HepG2 (cell line): ENCODE measurements around the gene PDK2. TPM values are rescaled to one million over a fixed set of nuclear protein-coding genes. Genes with fewer than 3 reads are reported as not detected.
A peak's percentile ranks its signal among the peaks of the same experiment; 100 is the strongest.

Experiments used
- ARID2 ChIP-seq: sonication (generic); formaldehyde crosslinking; IDR thresholded peaks from 2 replicates; pipeline ENCODE4 v1.8.1; 2022; ENCODE audit warnings: mild to moderate bottlenecking, missing genetic modification reagents, borderline replicate concordance
- GABPB1 ChIP-seq: IDR thresholded peaks from 2 replicates; pipeline ENCODE4 v1.6.1; 2016; ENCODE audit warnings: mild to moderate bottlenecking, missing genetic modification reagents, moderate library complexity, missing compliant biosample characterization
- KLF16 ChIP-seq, 2 experiments: sonication (generic) in 1 of 2; formaldehyde crosslinking in 1 of 2; IDR thresholded peaks; 2 replicates each; pipeline versions ENCODE4 v1.6.1 to v1.8.0; 2016 to 2023; ENCODE audit warnings: missing genetic modification reagents in 2 of 2, missing compliant biosample characterization in 1 of 2
- RORA ChIP-seq: sonication (generic); formaldehyde crosslinking; IDR thresholded peaks from 2 replicates; pipeline ENCODE4 v1.5.0; 2020; ENCODE audit warnings: mild to moderate bottlenecking, missing genetic modification reagents, moderate library complexity
- SIN3B ChIP-seq: fragments of 150-350 bp; IDR thresholded peaks from 2 replicates; pipeline ENCODE4 v1.6.1; 2014; ENCODE audit warnings: low read length
- ZNF383 ChIP-seq: sonication (generic); formaldehyde crosslinking; IDR thresholded peaks from 2 replicates; pipeline ENCODE4 v1.4.0; 2020; ENCODE audit warnings: missing genetic modification reagents, mild to moderate bottlenecking, borderline replicate concordance
- ZSCAN31 ChIP-seq: sonication (generic); formaldehyde crosslinking; IDR thresholded peaks from 2 replicates; pipeline ENCODE4 v1.5.0; 2020; ENCODE audit warnings: low read depth, mild to moderate bottlenecking, missing genetic modification reagents
- polyA plus RNA-seq, 8 experiments: library from polyadenylated mRNA; depleted of rRNA in 3 of 8; stranded (reverse) in 7 of 8; unstranded in 1 of 8; fragments of >200 nt; fragmentation: Illumina TruSeq in 4 of 8; extraction: Trizol in 4 of 8; gene quantifications; 2 replicates each; pipeline versions ENCODE4 v1.2.1 to v1.2.3, GENCODE V29; 2011 to 2016; ENCODE audit warnings: low read depth in 4 of 8, missing spikeins in 1 of 8, mixed read lengths in 1 of 8; ENCODE audit not compliant: insufficient read depth in 1 of 8
- total RNA-seq, 5 experiments: library from RNA; depleted of rRNA; stranded (reverse); fragments of >200 nt; fragmentation: Illumina TruSeq; extraction: Trizol; gene quantifications; 2 replicates each; pipeline ENCODE4 v1.2.3, GENCODE V29; 2016; ENCODE audit warnings: low read depth in 1 of 5
- TF ChIP-seq, protein P1 (sequence below): sonication (generic); formaldehyde crosslinking; IDR thresholded peaks from 2 replicates; pipeline ENCODE4 v1.9.0; 2022; ENCODE audit warnings: missing genetic modification reagents, mild to moderate bottlenecking, borderline replicate concordance
- TF ChIP-seq, protein P2 (sequence below): sonication (generic); formaldehyde crosslinking; IDR thresholded peaks from 2 replicates; pipeline ENCODE4 v1.8.1; 2023; ENCODE audit warnings: missing genetic modification reagents, inconsistent platforms, borderline replicate concordance

The PDK2 gene
- total and polyA plus RNA-seq, 2 of the 13 experiments (the other 11 are each of a cell fraction or from before 2014, with no cell fraction given), result 18.5 to 59.7 TPM

DNA sequence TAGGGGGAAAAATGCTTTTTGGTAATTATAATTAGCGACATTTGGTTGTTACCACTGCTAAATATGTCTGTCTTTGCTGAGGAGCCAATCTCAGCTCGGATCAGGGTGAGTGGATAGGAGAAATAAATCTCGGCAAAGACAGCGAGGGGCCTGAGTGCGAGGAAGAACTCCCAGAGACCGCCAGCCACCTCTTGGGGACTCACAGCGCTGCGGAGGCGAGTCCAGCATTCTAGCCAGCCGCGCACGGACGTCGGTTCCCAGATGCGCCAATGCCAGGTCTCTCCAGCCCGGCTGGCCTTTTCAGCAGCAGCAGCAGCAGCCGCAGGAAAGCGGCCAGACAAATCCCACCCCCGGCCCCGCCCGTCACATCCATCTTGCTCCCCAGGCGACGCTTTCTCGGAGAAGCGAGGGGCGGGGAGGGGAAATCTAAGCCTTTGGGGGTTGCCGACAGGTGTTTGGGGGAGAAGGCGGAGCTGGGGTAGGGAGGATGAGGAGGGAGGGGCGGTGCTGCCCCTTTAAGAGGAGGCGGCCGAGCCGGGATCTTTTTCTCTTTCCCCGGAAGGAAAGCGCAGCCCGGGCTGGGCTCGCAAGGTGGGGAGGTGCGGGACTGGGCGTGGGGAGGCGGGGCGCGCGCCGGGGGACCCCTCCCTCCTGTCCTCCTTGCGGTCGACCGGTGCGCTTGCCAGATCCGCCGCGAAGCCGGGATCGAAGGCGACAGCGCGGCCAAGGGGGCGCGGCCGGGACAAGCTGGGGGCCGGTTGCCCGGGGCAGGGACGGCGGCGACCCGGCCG lies 39.5 kb upstream of the PDK2 start, which contains the start of gene ITGA3 (continued):
- TF ChIP-seq KLF16 (CRISPR knock-in tag; IDR thresholded peaks at IDR 0.05) (no peak), RORA (CRISPR knock-in tag) (no peak), ARID2 (CRISPR knock-in tag) (no peak), ZSCAN31 (CRISPR knock-in tag) (0 out of 2 replicates have a peak, but pooled peaks have one; percentile 19), GABPB1 (CRISPR knock-in tag) (peak; percentile 52; the same call in 1 of the 2 replicates), ZNF383 (CRISPR knock-in tag) (no peak), SIN3B (no peak)
- TF ChIP-seq, protein P1, sequence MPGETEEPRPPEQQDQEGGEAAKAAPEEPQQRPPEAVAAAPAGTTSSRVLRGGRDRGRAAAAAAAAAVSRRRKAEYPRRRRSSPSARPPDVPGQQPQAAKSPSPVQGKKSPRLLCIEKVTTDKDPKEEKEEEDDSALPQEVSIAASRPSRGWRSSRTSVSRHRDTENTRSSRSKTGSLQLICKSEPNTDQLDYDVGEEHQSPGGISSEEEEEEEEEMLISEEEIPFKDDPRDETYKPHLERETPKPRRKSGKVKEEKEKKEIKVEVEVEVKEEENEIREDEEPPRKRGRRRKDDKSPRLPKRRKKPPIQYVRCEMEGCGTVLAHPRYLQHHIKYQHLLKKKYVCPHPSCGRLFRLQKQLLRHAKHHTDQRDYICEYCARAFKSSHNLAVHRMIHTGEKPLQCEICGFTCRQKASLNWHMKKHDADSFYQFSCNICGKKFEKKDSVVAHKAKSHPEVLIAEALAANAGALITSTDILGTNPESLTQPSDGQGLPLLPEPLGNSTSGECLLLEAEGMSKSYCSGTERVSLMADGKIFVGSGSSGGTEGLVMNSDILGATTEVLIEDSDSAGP (CRISPR knock-in tag), result peak; percentile 99
- TF ChIP-seq, protein P2, sequence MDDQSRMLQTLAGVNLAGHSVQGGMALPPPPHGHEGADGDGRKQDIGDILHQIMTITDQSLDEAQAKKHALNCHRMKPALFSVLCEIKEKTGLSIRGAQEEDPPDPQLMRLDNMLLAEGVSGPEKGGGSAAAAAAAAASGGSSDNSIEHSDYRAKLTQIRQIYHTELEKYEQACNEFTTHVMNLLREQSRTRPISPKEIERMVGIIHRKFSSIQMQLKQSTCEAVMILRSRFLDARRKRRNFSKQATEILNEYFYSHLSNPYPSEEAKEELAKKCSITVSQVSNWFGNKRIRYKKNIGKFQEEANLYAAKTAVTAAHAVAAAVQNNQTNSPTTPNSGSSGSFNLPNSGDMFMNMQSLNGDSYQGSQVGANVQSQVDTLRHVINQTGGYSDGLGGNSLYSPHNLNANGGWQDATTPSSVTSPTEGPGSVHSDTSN (CRISPR knock-in tag), result no peak
